ES-I3 (cell line): ENCODE data around the gene TMC4.

Experiments
- H3K36me3 ChIP-seq: 2 replicates; pipeline ENCODE4 v1.6.1; 2013; ENCODE audit warnings: mild to moderate bottlenecking, low read length, control low read depth, moderate library complexity; ENCODE audit not compliant: insufficient read depth
- H3K4me1 ChIP-seq: 2 replicates; pipeline ENCODE4 v1.6.1; 2013; ENCODE audit warnings: mild to moderate bottlenecking, control low read depth, low read length; ENCODE audit not compliant: insufficient read depth
- H3K9ac ChIP-seq: 2 replicates; pipeline ENCODE4 v1.6.1; 2013; ENCODE audit warnings: low read depth, mild to moderate bottlenecking, low read length, moderate library complexity
- H3K9me3 ChIP-seq: 2 replicates; pipeline ENCODE4 v1.6.1; 2013; ENCODE audit warnings: mild to moderate bottlenecking, low read length, moderate library complexity; ENCODE audit not compliant: control insufficient read depth, insufficient read depth

The TMC4 gene

DNA sequence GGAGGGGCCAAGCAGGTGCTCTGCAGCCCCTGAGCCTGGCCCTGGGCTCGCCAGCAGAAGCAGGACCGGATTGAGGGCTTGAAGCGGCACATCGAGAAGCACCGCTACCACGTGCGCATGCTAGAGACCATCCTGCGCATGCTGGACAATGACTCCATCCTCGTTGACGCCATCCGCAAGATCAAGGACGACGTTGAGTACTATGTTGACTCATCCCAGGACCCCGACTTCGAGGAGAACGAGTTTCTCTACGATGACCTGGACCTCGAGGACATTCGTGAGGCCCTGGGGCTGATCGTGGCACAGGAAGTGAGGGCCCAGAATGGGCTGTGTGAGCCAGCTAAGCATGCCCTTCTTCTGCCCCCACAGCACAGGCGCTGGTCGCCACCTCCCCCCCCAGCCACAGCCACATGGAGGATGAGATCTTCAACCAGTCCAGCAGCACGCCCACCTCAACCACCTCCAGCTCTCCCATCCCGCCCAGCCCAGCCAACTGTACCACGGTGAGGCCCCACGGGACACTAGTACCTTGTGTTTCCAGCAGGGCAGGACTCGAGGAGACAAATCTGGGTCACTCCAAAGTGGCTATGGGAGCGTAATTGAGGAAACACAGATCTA lies 27.3 kb downstream of the TMC4 start:
- Histone ChIP-seq H3K36me3 (peaks cover 39% of the 10 kb centered on the region), H3K9ac (no peak overlapping the region), H3K4me1 (no peaks in the 10 kb centered on the region), H3K9me3 (no peaks in the 10 kb centered on the region)

DNA sequence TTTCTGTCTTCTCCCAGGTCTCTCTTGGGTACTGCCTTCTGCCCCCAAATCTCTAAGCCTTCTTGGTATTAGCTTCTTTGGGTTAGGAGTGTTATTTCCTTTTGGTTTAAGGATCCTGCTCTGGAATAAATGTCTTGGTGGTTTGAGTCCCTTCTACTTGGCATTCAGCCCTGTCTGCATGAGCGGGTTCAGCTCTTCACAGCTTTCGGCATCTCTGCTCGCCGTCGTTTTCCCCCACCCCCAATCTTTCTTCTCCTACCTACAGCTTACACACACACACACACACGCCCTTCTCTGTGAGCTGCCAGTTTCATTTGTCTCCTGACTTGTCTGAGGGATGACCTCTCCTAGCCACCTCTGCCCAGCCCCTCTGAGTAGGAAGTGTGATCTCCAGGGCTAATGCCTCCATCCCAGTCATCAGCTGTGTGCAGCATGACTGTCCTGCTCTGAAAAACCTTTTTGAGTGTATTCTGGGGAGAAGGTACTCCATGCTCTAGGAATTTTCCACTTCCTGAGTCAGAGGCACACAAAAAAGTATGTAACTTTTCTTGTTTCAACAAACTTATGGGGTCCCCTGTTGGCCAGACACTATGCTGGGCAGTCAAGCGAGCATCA lies 30.7 kb downstream of the TMC4 start:
- Histone ChIP-seq H3K36me3 (peaks cover 37% of the 10 kb centered on the region), H3K9me3 (no peaks in the 10 kb centered on the region), H3K9ac (no peak overlapping the region)

DNA sequence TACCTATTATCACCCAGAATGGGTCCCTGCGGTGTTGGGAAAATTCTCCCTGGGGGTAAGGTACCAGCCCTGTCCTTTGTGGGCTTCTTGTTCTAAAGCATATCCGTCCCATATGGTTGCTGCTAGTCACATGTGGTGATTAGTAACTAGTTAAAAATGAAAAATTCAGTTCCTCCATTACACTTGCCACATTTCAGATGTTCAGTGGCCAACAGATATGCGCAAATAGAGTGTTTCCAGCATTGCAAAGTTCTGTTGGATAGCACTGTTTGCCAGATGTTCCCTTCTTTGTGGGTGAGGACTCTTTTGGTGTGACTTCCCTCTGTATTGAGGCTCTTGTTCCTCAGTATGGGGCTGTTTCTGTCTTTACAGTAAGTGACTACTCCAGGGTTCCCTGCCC lies 31.6 kb downstream of the TMC4 start:
- Histone ChIP-seq H3K9me3 (no peaks in the 10 kb centered on the region), H3K36me3 (peaks cover 37% of the 10 kb centered on the region), H3K9ac (no peak overlapping the region), H3K4me1 (no peaks in the 10 kb centered on the region; the same call in 1 of the 2 replicates)

More for the DNA sequence above, 30.7 kb downstream of the TMC4 start:
- H3K4me1 ChIP-seq = no peaks in the 10 kb centered on the region; the same call in 1 of the 2 replicates

DNA sequence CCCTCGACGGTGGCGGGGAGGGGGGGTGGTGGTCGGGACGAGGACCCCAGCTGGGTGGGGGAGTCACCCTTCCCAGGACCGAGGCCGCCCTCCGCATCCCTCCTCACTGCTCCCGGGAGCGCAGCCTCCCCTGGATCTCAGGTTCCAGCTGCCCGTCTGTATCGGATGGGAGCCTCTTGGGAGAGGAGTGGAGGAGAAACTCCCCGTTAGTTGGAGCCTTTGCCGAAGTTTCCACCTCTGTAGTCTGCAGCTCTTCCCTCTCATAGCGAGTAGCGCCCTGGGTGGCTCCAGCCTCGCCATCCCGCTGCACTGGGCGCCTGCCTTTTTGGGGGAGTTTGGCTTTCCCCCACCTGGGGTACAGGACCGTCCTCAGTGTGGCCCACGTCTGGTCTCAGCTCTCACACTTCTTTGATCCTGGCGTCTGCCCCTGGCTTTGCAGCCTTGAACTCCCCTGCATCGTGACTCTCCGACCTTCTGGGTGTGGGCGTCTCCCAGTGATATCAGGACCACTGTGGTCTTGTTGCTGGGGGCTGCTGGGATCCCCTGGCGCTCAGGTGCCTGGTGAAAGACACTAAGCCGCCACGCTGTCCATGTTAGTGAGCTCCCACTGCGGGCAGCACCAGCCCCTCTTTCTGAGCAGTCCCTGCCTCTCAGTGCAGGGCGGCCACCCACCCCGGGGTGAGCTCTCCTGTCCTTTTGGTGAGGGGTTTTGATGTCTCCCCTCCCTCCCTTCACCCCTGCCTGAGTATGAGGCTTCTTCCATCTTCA lies 34.3 kb downstream of the TMC4 start:
- Histone ChIP-seq H3K36me3 (peaks cover 17% of the 10 kb centered on the region), H3K9ac (peak overlapping the region; percentile 72; the same call in 1 of the 2 replicates), H3K9me3 (no peaks in the 10 kb centered on the region), H3K4me1 (no peaks in the 10 kb centered on the region; the same call in 1 of the 2 replicates)

DNA sequence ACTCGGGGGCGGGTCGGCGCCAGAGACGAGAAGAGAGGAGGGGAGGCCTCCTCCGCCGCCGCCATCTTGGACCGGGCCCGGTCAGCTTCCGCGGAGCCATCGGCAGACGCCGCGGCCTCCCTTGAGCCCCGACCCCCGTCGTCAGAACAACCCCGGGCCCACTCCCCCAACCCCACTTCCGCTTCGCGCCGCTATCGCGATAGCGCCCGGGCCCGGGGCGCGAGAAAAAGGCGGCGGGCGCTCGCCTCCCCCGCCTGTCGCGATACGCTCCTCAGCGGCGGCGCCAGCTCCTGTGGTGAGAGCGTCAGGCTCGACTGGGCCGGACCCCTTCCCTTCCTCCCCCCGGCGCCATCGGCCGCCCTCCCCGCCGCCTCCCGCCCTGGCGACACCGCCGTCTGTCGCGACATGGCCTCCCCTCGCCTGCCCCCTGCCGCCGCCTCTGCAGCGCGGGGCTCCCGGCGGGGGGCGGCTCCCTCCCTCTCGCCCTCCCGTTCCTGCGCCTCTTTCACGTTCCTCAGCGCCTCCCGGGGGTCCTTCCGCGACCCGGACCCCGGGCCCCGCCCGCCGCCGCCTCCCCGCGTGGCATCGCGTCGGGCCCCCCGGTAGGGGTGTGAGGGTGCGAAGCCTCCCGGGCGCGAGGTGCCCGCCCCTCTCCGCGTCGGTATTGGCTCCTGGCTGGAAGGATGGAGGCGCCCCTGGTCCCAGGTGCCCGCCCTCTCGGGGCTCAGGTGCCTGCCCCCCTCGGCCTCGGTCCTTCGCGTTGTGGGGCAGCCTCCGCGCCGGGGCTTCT lies 35.1 kb downstream of the TMC4 start, which contains the start of gene CNOT3:
CNOT3 (plus strand) TSS at position 64 of the 790 bp plus-strand sequence. CDS start 5,217 bp downstream, outside the sequence.
- H3K9me3 ChIP-seq = no peaks in the 10 kb centered on the region
- H3K4me1 ChIP-seq = no peaks in the 10 kb centered on the region; the same call in 1 of the 2 replicates
- peaks cover 12% of the 10 kb centered on the region; the same call in 1 of the 2 replicates for H3K36me3 ChIP-seq
- peak within 1 kb of the TSS; percentile 72 for H3K9ac ChIP-seq

DNA sequence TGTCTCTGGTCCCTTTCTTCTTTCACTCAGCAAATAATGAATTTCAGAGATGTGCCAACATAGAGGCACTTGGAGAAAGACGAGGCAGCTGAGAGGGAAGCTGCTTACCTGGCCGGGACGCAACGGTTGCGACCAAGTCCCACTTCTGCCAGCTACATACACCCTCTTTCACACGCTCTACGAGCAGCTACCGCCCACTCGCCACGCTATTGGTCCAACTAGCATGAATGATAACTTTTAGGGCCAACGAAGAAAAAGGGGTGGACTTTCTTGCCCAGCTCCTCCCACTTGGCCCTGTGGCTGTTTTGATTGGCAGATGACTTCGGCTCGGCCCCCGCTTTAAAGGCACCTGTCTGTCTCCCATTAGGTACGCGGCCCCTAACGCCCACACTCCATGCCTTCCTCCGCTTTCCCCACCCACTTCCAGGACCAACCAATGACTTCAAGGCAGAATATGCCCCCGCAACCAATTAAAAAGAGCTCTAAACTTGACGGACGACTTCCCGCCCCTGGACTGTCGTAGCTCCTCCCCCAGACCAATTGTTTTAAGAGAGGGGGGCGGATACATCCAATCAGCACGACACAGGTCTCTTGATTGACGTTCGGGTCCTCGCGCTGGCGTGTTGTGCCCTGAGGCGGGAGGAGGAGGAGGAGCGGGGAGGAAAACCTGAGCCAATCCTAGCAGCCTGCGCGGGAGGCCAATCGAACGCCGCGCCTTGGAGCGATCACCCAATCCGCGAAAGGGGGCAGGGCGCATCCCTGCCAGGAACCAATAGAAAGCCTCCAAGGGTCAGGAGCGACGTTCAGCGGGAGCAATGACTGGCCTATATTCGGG lies 35.9 kb downstream of the TMC4 start:
- no peaks in the 10 kb centered on the region for H3K9me3 ChIP-seq

DNA sequence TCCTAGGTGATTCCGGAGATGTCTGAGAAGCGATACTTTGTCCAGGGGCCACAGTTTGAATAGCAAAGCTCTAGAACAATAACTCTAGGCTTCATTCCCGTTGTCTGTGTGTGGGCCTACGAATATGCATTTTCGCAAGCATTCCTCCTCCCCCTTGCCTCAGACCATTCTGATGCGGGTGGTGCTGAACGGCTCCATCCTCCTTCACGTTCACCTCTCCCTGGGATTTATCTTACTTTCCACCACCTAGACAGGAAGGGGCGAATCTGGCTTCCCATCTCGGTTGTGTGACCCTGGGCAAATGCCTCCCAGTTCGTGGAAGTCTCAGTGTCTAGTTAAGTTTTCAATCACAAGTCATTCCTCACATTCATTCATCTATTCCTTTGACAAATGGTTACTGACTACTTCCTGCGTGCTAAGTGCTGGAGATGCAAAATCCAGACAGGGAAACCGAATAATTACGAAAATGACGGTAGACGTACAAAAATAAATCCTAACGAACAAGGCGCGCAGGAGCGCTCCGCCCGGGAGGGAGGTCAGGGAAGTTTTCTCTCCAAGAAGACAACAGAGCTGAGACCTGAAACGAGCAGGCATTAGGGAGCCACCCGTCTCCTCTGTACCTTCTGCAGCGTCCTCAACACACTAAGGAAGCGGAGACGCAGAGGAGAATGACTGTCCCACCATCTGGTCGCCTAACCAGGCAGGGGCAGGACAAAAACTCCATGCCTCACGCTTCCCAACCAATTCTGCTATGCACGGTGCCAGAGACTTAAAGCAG lies 36.7 kb downstream of the TMC4 start:
- Histone ChIP-seq H3K36me3 (peaks cover 6% of the 10 kb centered on the region; the same call in 1 of the 2 replicates), H3K9me3 (no peaks in the 10 kb centered on the region), H3K9ac (peak overlapping the region; percentile 61), H3K4me1 (no peaks in the 10 kb centered on the region; the same call in 1 of the 2 replicates)

More for the DNA sequence above, 35.9 kb downstream of the TMC4 start:
- Histone ChIP-seq H3K36me3 (peaks cover 7% of the 10 kb centered on the region; the same call in 1 of the 2 replicates), H3K9ac (peak overlapping the region; percentile 72), H3K4me1 (no peaks in the 10 kb centered on the region; the same call in 1 of the 2 replicates)

DNA sequence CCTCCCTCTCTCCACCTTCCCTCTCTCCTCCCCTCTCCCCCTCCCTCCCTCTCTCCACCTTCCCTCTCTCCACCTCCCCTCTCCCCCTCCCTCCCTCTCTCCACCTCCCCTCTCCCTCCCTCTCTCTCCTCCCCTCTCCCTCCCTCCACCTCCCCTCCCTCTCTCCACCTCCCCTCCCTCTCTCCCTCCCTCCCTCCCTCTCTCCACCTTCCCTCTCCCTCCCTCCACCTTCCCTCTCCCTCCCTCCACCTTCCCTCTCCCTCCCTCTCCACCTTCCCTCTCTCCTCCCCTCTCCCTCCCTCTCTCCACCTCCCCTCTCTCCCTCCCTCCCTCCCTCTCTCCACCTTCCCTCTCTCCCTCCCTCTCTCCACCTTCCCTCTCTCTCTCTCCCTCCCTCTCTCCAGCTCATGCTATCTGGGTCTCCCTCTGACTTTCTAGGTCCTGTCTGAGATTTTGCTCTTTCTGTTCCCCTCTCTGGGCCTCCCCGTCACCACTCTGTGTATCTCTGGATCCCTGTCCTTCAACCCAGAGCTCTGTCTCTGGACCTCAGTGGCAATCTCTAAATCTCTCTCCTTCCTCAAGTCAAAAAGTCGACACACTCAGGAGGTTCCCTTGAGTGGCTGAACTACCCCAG lies 38.9 kb downstream of the TMC4 start:
- H3K9ac ChIP-seq = no peak overlapping the region
- no peaks in the 10 kb centered on the region; the same call in 1 of the 2 replicates for H3K4me1 ChIP-seq
- no peaks in the 10 kb centered on the region; the same call in 1 of the 2 replicates for H3K36me3 ChIP-seq
- H3K9me3 ChIP-seq = no peaks in the 10 kb centered on the region

DNA sequence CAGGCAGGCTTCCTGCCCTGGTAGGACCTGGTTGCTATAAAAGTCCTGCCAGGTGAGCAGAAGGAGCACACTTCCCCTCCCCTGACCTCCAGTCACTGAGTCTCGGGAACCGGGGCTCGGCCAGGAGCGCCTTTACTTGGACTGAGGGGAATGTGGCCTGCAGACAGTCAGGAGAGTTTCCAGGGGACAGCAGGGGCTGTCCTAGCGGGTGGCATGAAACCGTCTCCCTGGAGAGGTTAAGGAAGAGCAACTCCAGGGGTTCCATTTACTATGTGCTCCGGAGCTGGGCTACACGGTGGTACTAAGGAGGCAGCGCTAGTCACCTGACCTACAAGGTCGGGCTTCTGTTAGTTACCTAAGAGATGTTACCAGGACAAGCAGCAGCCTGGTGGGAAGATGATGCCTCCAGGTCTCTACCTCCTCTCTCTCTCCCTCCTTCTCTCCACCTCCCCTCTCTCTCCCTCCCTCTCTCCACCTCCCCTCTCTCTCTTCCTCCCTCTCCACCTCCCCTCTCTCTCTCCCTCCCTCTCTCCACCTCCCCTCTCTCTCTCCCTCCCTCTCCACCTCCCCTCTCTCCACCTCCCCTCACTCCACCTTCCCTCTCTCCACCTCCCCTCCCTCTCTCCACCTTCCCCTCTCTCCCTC lies 39.5 kb downstream of the TMC4 start:
- Histone ChIP-seq H3K36me3 (no peaks in the 10 kb centered on the region; the same call in none of the 2 replicates), H3K4me1 (no peaks in the 10 kb centered on the region), H3K9ac (no peak overlapping the region), H3K9me3 (no peaks in the 10 kb centered on the region)

DNA sequence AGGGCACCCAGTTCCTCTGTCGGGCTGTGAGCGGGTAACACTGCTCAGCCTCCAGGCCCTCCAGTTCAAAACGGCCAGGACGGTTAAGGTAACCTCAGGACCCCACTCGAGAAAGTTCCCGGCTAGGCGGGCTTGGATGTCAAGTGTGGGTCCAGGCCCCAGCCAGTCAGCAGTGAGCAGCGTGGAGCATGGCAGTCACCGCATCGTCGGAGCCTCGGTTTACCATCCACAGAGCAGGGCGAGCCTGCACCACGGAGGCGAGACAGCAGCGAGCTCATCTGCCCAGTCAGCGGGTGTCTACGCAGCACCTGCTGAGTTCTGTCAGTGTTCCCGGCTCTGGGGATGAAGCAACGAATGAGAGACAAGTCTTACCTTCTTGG lies 43.4 kb downstream of the TMC4 start:
- H3K4me1 ChIP-seq = no peaks in the 10 kb centered on the region
- peaks cover 4% of the 10 kb centered on the region for H3K36me3 ChIP-seq
- no peaks in the 10 kb centered on the region for H3K9me3 ChIP-seq
- H3K9ac ChIP-seq = no peak overlapping the region

DNA sequence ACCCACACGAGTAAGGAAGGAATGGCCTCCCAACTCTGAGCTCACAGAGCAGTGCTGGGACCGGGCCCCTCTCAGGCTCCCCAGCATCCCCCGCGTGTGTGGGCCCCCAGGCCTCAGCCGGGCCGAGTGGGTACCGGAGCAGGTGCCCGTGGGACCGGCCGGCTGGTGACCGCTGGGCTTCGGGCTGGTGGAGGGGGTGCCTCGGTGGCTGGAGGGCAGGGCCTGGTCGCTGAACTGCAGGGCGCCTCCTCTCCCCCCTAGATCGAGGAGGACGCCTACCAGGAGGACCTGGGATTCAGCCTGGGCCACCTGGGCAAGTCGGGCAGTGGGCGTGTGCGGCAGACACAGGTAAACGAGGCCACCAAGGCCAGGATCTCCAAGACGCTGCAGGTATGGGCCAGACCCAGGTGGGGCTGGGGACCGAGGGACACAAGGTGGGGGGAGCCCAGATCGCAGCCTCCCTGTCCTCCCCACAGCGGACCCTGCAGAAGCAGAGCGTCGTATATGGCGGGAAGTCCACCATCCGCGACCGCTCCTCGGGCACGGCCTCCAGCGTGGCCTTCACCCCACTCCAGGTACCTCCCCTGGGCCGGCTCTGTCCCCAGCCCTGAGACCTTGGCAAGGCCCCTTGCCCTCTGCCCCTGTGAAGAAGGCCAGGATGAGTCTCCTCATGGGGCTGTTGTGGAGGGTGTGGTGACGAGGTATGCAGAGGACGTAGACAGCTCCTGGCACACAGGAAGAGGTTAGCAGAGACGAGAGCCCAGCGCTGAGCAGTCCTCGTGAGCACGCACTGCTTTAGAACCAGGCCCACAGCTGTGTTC lies 44.0 kb downstream of the TMC4 start:
- peaks cover 9% of the 10 kb centered on the region for H3K36me3 ChIP-seq
- H3K9me3 ChIP-seq = no peaks in the 10 kb centered on the region
- H3K4me1 ChIP-seq = no peaks in the 10 kb centered on the region
- H3K9ac ChIP-seq = no peak overlapping the region
